HepG2 (cell line): ENCODE results near the gene KREMEN1. TPM values are rescaled to one million over a fixed set of nuclear protein-coding genes. Genes with fewer than 3 reads are reported as not detected.

Source experiments
- ATAC-seq: fragments of 200-7000 bp; cut with Tn5 transposase; 3 replicates; pipeline ENCODE4 v1.9.1; 2020; ENCODE audit warnings: mild to moderate bottlenecking, moderate library complexity
- BruUV-seq: library from RNA; stranded (reverse); fragments of 400-500 nt; replicated peaks from 2 replicates; lab custom pipeline; 2021; lab: Mats Ljungman, UMichigan
- CTCF ChIA-PET: fragments of 300-600 bp; formaldehyde crosslinking; extraction: SDS; loops from one replicate; lab custom pipeline; 2021; ENCODE audit warnings: low total read pairs, inconsistent platforms, low intra/inter-chr PET ratio; lab: Yijun Ruan, JAX
- POLR2A ChIA-PET: fragments of 350-600 bp; sonication (Branson Sonifier 250); formaldehyde crosslinking; loops from one replicate; lab custom pipeline; 2020; ENCODE audit warnings: antibody characterized with exemption, inconsistent platforms; lab: Yijun Ruan, JAX
- DNase-seq: peaks from one replicate; pipeline ENCODE4 v3.0.0-alpha.2; 2015; ENCODE audit warnings: low spot score
- FAIRE-seq: peaks from 3 replicates; lab custom pipeline; 2011; peaks lifted over from hg19 to GRCh38; lab: Jason Lieb, UNC
- H2AFZ ChIP-seq: one replicate; pipeline ENCODE4 v1.6.1; 2011; ENCODE audit warnings: low read length, inconsistent platforms
- H3K27ac ChIP-seq: fragments of 300-600 bp; 3 replicates; pipeline ENCODE4 v1.8.0; 2011; ENCODE audit warnings: mixed run types, mild to moderate bottlenecking, mixed read lengths, low read length, inconsistent platforms; ENCODE audit not compliant: insufficient read depth; ENCODE audit errors: extremely low read length
- H3K27me3 ChIP-seq, 2 experiments: fragments of 200-600 bp in 1 of 2; 2 replicates in 1 of 2; 3 replicates in 1 of 2; pipeline versions ENCODE4 v1.6.0 to v1.8.0; 2011; ENCODE audit warnings: low read length in 2 of 2, mild to moderate bottlenecking in 2 of 2, moderate library complexity in 2 of 2, inconsistent platforms in 1 of 2; ENCODE audit not compliant: insufficient read depth in 2 of 2, control insufficient read depth in 1 of 2
- H3K36me3 ChIP-seq, 2 experiments: fragments of 200-600 bp in 1 of 2; replicated peaks in 1 of 2; 2 replicates in 1 of 2; 3 replicates in 1 of 2; pipeline versions ENCODE4 v1.5.1 to v1.8.0; 2011; ENCODE audit warnings: low read length in 2 of 2, inconsistent platforms in 1 of 2; ENCODE audit not compliant: insufficient read depth in 2 of 2, control insufficient read depth in 1 of 2
- H3K4me1 ChIP-seq: 2 replicates; pipeline ENCODE4 v1.5.1; 2012; ENCODE audit warnings: low read length, inconsistent platforms; ENCODE audit not compliant: insufficient read depth
- H3K4me2 ChIP-seq: 2 replicates; pipeline ENCODE4 v1.6.0; 2011; ENCODE audit warnings: low read depth, low read length, inconsistent platforms
- H3K4me3 ChIP-seq, 3 experiments: fragments of 200-600 bp in 1 of 3; sonication (generic), shearing (Covaris generic) in 1 of 3; replicated peaks in 1 of 3; 2 replicates each; pipeline ENCODE4 v1.5.1; 2011 to 2016; ENCODE audit warnings: low read length in 3 of 3, inconsistent platforms in 2 of 3, low read depth in 2 of 3, mild to moderate bottlenecking in 2 of 3, control low read depth in 1 of 3, mixed read lengths in 1 of 3; ENCODE audit not compliant: insufficient read depth in 1 of 3
- H3K79me2 ChIP-seq: one replicate; pipeline ENCODE4 v1.6.1; 2011; ENCODE audit warnings: low read length, inconsistent platforms; ENCODE audit not compliant: insufficient read depth
- H3K9ac ChIP-seq: 2 replicates; pipeline ENCODE4 v1.6.0; 2011; ENCODE audit warnings: mild to moderate bottlenecking, low read depth, low read length, inconsistent platforms; ENCODE audit not compliant: insufficient read depth
- H3K9me3 ChIP-seq: 2 replicates; pipeline ENCODE4 v1.5.1; 2012; ENCODE audit warnings: mild to moderate bottlenecking, low read length
- H4K20me1 ChIP-seq: 2 replicates; pipeline ENCODE4 v1.6.0; 2011; ENCODE audit warnings: inconsistent platforms, mild to moderate bottlenecking, low read length, moderate library complexity; ENCODE audit not compliant: insufficient read depth
- CAMTA2 ChIP-seq: sonication (generic); formaldehyde crosslinking; IDR thresholded peaks from 2 replicates; pipeline ENCODE4 v1.4.0; 2020; ENCODE audit warnings: mild to moderate bottlenecking, missing genetic modification reagents, borderline replicate concordance
- KAT8 ChIP-seq: IDR thresholded peaks from 2 replicates; pipeline ENCODE4 v1.6.1; 2016; ENCODE audit warnings: missing genetic modification reagents, missing compliant biosample characterization
- NCOA2 ChIP-seq: sonication (generic); formaldehyde crosslinking; IDR thresholded peaks from 2 replicates; pipeline ENCODE4 v1.8.0; 2022; ENCODE audit warnings: inconsistent platforms
- NFIC ChIP-seq: IDR thresholded peaks from 2 replicates; pipeline ENCODE4 v1.6.1; 2012; ENCODE audit warnings: mild to moderate bottlenecking, low read length, inconsistent platforms
- TCF12 ChIP-seq, 2 experiments: fragments of 450-650 bp in 1 of 2; sonication (generic) in 1 of 2; formaldehyde crosslinking in 1 of 2; IDR thresholded peaks; 2 replicates each; pipeline versions ENCODE4 v1.6.1 to v1.8.0; 2017 to 2022; ENCODE audit warnings: antibody characterized with exemption in 1 of 2, mild to moderate bottlenecking in 1 of 2, missing genetic modification reagents in 1 of 2, moderate library complexity in 1 of 2
- YY1 ChIP-seq: IDR thresholded peaks from 2 replicates; pipeline ENCODE4 v1.6.1; 2011; ENCODE audit warnings: low read length, low read depth, moderate library complexity, mild to moderate bottlenecking; ENCODE audit not compliant: insufficient read depth, insufficient replicate concordance
- ZNF263 ChIP-seq: sonication (generic); formaldehyde crosslinking; IDR thresholded peaks from 2 replicates; pipeline ENCODE4 v1.4.0; 2020; ENCODE audit warnings: missing genetic modification reagents
- ZNF335 ChIP-seq: sonication (generic); formaldehyde crosslinking; IDR thresholded peaks from 2 replicates; pipeline ENCODE4 v1.4.0; 2020; ENCODE audit warnings: missing genetic modification reagents
- ZNF577 ChIP-seq: sonication (generic); formaldehyde crosslinking; IDR thresholded peaks from 2 replicates; pipeline ENCODE4 v1.4.0; 2020; ENCODE audit warnings: mild to moderate bottlenecking, low read depth, missing genetic modification reagents, borderline replicate concordance
- ZNF652 ChIP-seq: IDR thresholded peaks from 2 replicates; pipeline ENCODE4 v1.6.1; 2016; ENCODE audit warnings: low read depth, borderline replicate concordance
- WGBS: methylation state at CpG from one replicate; pipeline ENCODE4 v1.1.6; 2017; ENCODE audit warnings: low lambda C conversion rate; 5-methylcytosine and 5-hydroxymethylcytosine counted together
- in situ Hi-C: cut with HindIII; loops from 2 replicates; pipeline ENCODE4 v1.10.0; 2017; ENCODE audit warnings: low pct_unique_long_range_greater_than_20kb; ENCODE audit not compliant: extremely low pct_ligation_motif_present
- intact Hi-C: fragments of 100-400 bp; cut with micrococcal nuclease; formaldehyde crosslinking; loops from one replicate; pipeline ENCODE4 v1.10.0; 2022; ENCODE audit not compliant: unreplicated experiment
- polyA plus RNA-seq, 8 experiments: library from polyadenylated mRNA; depleted of rRNA in 3 of 8; stranded (reverse) in 7 of 8; unstranded in 1 of 8; fragments of >200 nt; fragmentation: Illumina TruSeq in 4 of 8; extraction: Trizol in 4 of 8; gene quantifications; 2 replicates each; pipeline versions ENCODE4 v1.2.1 to v1.2.3, GENCODE V29; 2011 to 2016; ENCODE audit warnings: low read depth in 4 of 8, missing spikeins in 1 of 8, mixed read lengths in 1 of 8; ENCODE audit not compliant: insufficient read depth in 1 of 8
- total RNA-seq, 5 experiments: library from RNA; depleted of rRNA; stranded (reverse); fragments of >200 nt; fragmentation: Illumina TruSeq; extraction: Trizol; gene quantifications; 2 replicates each; pipeline ENCODE4 v1.2.3, GENCODE V29; 2016; ENCODE audit warnings: low read depth in 1 of 5
- TF ChIP-seq, protein P1 (sequence below): sonication (generic); formaldehyde crosslinking; IDR thresholded peaks from 2 replicates; pipeline ENCODE4 v1.4.0; 2020; ENCODE audit warnings: missing genetic modification reagents, mild to moderate bottlenecking, borderline replicate concordance
- TF ChIP-seq, protein P2 (sequence below): sonication (generic); formaldehyde crosslinking; conservative IDR thresholded peaks from 2 replicates; pipeline ENCODE4 v1.4.0; 2020; ENCODE audit warnings: mild to moderate bottlenecking, missing genetic modification reagents, moderate library complexity

Gene KREMEN1
- total and polyA plus RNA-seq, 2 of the 13 experiments (the other 11 are each of a cell fraction or from before 2014, with no cell fraction given): 9.8 to 13.8 TPM

DNA sequence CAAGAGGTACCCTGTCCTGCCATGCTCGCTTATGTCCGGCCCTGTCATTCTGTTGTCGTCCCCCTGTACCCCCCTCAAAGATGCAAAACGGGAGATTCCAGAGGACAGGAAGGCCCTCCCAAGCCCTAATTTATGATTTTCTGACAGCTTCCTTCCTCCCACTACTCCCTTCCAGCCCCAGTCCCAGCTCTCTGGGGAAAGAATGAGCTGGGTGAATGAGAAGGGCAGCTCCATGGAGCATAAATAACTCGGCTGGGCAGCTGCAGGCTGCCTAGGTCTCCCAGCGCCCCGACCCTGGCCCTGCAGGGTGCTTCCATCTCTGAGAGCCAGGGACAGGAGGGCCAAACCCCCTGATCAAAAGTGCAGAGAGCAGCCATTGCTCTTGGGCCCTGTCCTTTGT is 128.9 kb downstream of the KREMEN1 start:
- ATAC-seq: no peak; the same call in 2 of the 3 replicates
- CTCF ChIA-PET: interaction anchor here (1.7 kb wide), 1 partner anchor 44 kb away, joined by 18 read pairs; no protein-coding TSS in a partner anchor

More for the DNA sequence above, 128.9 kb downstream of the KREMEN1 start:
- Histone ChIP-seq H4K20me1 (no peaks in the 10 kb centered on the region), H3K79me2 (no peaks in the 10 kb centered on the region), H3K4me2 (peak overlapping the region; percentile 69), H2AFZ (peak overlapping the region; percentile 1), H3K36me3 (no peaks in the 10 kb centered on the region), H3K27ac (no peak overlapping the region), H3K9me3 (no peaks in the 10 kb centered on the region), H3K4me3 (peak overlapping the region in 1 of 3 experiments; percentile 61; a peak in 2 of 6 replicates), H3K27me3 (peaks cover 7 to 31% of the 10 kb centered on the region in 2 experiments; a peak in 4 of 5 replicates), H3K9ac (no peak overlapping the region), H3K4me1 (peaks cover 40% of the 10 kb centered on the region)
- DNase-seq (no peak), FAIRE-seq (no peak)
- intact Hi-C loops: loop anchor here (1.0 kb wide), 1 partner anchor 44 kb away; no protein-coding TSS in a partner anchor
- BruUV-seq: no TSS peak
- POLR2A ChIA-PET: interaction anchor here (1.9 kb wide), 1 partner anchor 44 kb away, joined by 5 read pairs; no protein-coding TSS in a partner anchor
- 0% methylated on average over 6 of the region's 7 CpGs for WGBS
- in situ Hi-C loops: loop anchor here (5.0 kb wide), 1 partner anchor 46 kb away; no protein-coding TSS in a partner anchor
- TF ChIP-seq CAMTA2: no peak
- TF ChIP-seq KAT8 (CRISPR knock-in tag): 0 out of 2 replicates have a peak, but pooled peaks have one; percentile 3
- TF ChIP-seq NCOA2 (CRISPR knock-in tag): no peak
- no peak for TF ChIP-seq ZNF335 (CRISPR knock-in tag)
- TF ChIP-seq, protein P1, sequence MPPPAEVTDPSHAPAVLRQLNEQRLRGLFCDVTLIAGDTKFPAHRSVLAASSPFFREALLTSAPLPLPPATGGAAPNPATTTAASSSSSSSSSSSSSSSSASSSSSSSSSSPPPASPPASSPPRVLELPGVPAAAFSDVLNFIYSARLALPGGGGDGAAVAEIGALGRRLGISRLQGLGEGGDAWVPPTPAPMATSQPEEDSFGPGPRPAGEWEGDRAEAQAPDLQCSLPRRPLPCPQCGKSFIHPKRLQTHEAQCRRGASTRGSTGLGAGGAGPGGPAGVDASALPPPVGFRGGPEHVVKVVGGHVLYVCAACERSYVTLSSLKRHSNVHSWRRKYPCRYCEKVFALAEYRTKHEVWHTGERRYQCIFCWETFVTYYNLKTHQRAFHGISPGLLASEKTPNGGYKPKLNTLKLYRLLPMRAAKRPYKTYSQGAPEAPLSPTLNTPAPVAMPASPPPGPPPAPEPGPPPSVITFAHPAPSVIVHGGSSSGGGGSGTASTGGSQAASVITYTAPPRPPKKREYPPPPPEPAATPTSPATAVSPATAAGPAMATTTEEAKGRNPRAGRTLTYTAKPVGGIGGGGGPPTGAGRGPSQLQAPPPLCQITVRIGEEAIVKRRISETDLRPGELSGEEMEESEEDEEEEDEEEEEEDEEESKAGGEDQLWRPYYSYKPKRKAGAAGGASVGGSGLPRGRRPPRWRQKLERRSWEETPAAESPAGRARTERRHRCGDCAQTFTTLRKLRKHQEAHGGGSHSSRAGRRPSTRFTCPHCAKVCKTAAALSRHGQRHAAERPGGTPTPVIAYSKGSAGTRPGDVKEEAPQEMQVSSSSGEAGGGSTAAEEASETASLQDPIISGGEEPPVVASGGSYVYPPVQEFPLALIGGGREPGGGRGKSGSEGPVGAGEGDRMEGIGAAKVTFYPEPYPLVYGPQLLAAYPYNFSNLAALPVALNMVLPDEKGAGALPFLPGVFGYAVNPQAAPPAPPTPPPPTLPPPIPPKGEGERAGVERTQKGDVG (CRISPR knock-in tag): 0 out of 2 replicates have a peak, but pooled peaks have one; percentile 9
- no peak for TF ChIP-seq NFIC
- TF ChIP-seq, protein P2, sequence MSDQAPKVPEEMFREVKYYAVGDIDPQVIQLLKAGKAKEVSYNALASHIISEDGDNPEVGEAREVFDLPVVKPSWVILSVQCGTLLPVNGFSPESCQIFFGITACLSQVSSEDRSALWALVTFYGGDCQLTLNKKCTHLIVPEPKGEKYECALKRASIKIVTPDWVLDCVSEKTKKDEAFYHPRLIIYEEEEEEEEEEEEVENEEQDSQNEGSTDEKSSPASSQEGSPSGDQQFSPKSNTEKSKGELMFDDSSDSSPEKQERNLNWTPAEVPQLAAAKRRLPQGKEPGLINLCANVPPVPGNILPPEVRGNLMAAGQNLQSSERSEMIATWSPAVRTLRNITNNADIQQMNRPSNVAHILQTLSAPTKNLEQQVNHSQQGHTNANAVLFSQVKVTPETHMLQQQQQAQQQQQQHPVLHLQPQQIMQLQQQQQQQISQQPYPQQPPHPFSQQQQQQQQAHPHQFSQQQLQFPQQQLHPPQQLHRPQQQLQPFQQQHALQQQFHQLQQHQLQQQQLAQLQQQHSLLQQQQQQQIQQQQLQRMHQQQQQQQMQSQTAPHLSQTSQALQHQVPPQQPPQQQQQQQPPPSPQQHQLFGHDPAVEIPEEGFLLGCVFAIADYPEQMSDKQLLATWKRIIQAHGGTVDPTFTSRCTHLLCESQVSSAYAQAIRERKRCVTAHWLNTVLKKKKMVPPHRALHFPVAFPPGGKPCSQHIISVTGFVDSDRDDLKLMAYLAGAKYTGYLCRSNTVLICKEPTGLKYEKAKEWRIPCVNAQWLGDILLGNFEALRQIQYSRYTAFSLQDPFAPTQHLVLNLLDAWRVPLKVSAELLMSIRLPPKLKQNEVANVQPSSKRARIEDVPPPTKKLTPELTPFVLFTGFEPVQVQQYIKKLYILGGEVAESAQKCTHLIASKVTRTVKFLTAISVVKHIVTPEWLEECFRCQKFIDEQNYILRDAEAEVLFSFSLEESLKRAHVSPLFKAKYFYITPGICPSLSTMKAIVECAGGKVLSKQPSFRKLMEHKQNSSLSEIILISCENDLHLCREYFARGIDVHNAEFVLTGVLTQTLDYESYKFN (CRISPR knock-in tag): 0 out of 2 replicates have a peak, but pooled peaks have one; percentile 4
- TF ChIP-seq ZNF652: no peak
- TF ChIP-seq ZNF577: no peak
- TF ChIP-seq YY1: peak; percentile 13
- TF ChIP-seq TCF12 (IDR thresholded peaks at IDR 0.05): no peak
- TF ChIP-seq TCF12 (CRISPR knock-in tag; IDR thresholded peaks at IDR 0.05): no peak
- TF ChIP-seq ZNF263 (CRISPR knock-in tag): no peak
- TF ChIP-seq, all 625 proteins: peak for 4
